Measurements from ENCODE around the gene ABHD16B. TPM values are rescaled to one million over a fixed set of nuclear protein-coding genes. Genes with fewer than 3 reads are reported as not detected.
A peak's percentile ranks its signal among the peaks of the same experiment; 100 is the strongest.

The ABHD16B gene
- total and polyA plus RNA-seq, 4 experiments from 2014 or later = not detected

GRCh38 chr20:63825331-63826118 is 35.8 kb upstream of the ABHD16B start:
- DNase-seq = no peak
- H3K27me3 Mint-ChIP-seq = peaks cover 42 to 43% of the 10 kb centered on the region in 2 donors
- peaks cover 2 to 4% of the 10 kb centered on the region in 2 donors for H3K36me3 Mint-ChIP-seq
- Histone ChIP-seq H3K27me3 (ENCODE audit: insufficient read depth, low read length) (peaks cover 36% of the 10 kb centered on the region), H3K4me1 (ENCODE audit: insufficient read depth, low read length) (peaks cover 10% of the 10 kb centered on the region), H3K36me3 (ENCODE audit: insufficient read depth, low read length) (no peaks in the 10 kb centered on the region), H3K27ac (ENCODE audit: low read depth, low read length) (no peak overlapping the region), H3K9me3 (ENCODE audit: control insufficient read depth in 1 of 2, low read length in 2 of 2) (no peaks in the 10 kb centered on the region), H3K4me3 (ENCODE audit: low read length in 2 of 2) (no peak overlapping the region)
- no peak overlapping the region for H3K4me3 Mint-ChIP-seq
- H3K27ac Mint-ChIP-seq = no peak overlapping the region
- POLR2A ChIA-PET (ENCODE audit: partially characterized antibody) = no interaction called here
- H3K9me3 Mint-ChIP-seq = peaks cover 0 to 3% (median 0%) of the 10 kb centered on the region in 8 donors
- H3K4me1 Mint-ChIP-seq = peaks cover 8 to 11% (median 10%) of the 10 kb centered on the region in 4 donors
- CTCF ChIA-PET (ENCODE audit: partially characterized antibody) = no interaction called here
- intact Hi-C loops (cut with micrococcal nuclease) = no loop called here

GRCh38 chr20:63826753-63827152 is 34.5 kb upstream of the ABHD16B start:
- Mint-ChIP-seq H3K27ac (peak overlapping the region in 1 of 7 donors; percentile 8), H3K27me3 (peaks cover 41 to 42% of the 10 kb centered on the region in 2 donors), H3K9me3 (peaks cover 0 to 3% (median 0%) of the 10 kb centered on the region in 8 donors), H3K4me3 (no peak overlapping the region), H3K36me3 (peaks cover 2 to 4% of the 10 kb centered on the region in 2 donors), H3K4me1 (peaks cover 8 to 11% (median 10%) of the 10 kb centered on the region in 4 donors)
- no peaks in the 10 kb centered on the region for H3K9me3 ChIP-seq (ENCODE audit: control insufficient read depth in 1 of 2, low read length in 2 of 2)
- intact Hi-C loops (cut with micrococcal nuclease) = no loop called here
- no peaks in the 10 kb centered on the region for H3K36me3 ChIP-seq (ENCODE audit: insufficient read depth, low read length)
- ChIA-PET POLR2A (ENCODE audit: partially characterized antibody) (no interaction called here), CTCF (ENCODE audit: partially characterized antibody) (no interaction called here)
- no peak for DNase-seq
- no peak overlapping the region for H3K4me3 ChIP-seq (ENCODE audit: low read length in 2 of 2)
- H3K27me3 ChIP-seq (ENCODE audit: insufficient read depth, low read length) = peaks cover 36% of the 10 kb centered on the region
- H3K4me1 ChIP-seq (ENCODE audit: insufficient read depth, low read length) = peaks cover 10% of the 10 kb centered on the region
- no peak overlapping the region for H3K27ac ChIP-seq (ENCODE audit: low read depth, low read length)

- Histone ChIP-seq H3K27me3 (ENCODE audit: insufficient read depth, low read length) (peaks cover 36% of the 10 kb centered on the region), H3K4me1 (ENCODE audit: insufficient read depth, low read length) (peaks cover 10% of the 10 kb centered on the region), H3K9me3 (ENCODE audit: control insufficient read depth in 1 of 2, low read length in 2 of 2) (no peaks in the 10 kb centered on the region), H3K4me3 (ENCODE audit: low read length in 2 of 2) (no peak overlapping the region), H3K27ac (ENCODE audit: low read depth, low read length) (no peak overlapping the region), H3K36me3 (ENCODE audit: insufficient read depth, low read length) (no peaks in the 10 kb centered on the region)
- Mint-ChIP-seq H3K9me3 (peaks cover 0 to 3% (median 0%) of the 10 kb centered on the region in 8 donors), H3K4me1 (peaks cover 8 to 11% (median 10%) of the 10 kb centered on the region in 4 donors), H3K4me3 (peak overlapping the region in 1 of 8 donors; percentile 26), H3K27ac (no peak overlapping the region), H3K27me3 (peaks cover 38% of the 10 kb centered on the region in 2 donors), H3K36me3 (peaks cover 2 to 4% of the 10 kb centered on the region in 2 donors)
- DNase-seq = no peak
- ChIA-PET CTCF (ENCODE audit: partially characterized antibody) (no interaction called here), POLR2A (ENCODE audit: partially characterized antibody) (no interaction called here)
- intact Hi-C loops (cut with micrococcal nuclease) = no loop called here
Measured at GRCh38 chr20:63828124-63828523, 33.2 kb upstream of the ABHD16B start.

GRCh38 chr20:63828545-63828944 is 32.8 kb upstream of the ABHD16B start:
- Histone ChIP-seq H3K27me3 (ENCODE audit: insufficient read depth, low read length) (peaks cover 35% of the 10 kb centered on the region), H3K4me3 (ENCODE audit: low read length in 2 of 2) (no peak overlapping the region), H3K27ac (ENCODE audit: low read depth, low read length) (no peak overlapping the region), H3K9me3 (ENCODE audit: control insufficient read depth in 1 of 2, low read length in 2 of 2) (no peaks in the 10 kb centered on the region), H3K36me3 (ENCODE audit: insufficient read depth, low read length) (no peaks in the 10 kb centered on the region), H3K4me1 (ENCODE audit: insufficient read depth, low read length) (peaks cover 10% of the 10 kb centered on the region)
- intact Hi-C loops (cut with micrococcal nuclease) = no loop called here
- peak overlapping the region in 1 of 8 donors; percentile 31 for H3K4me3 Mint-ChIP-seq
- H3K36me3 Mint-ChIP-seq = peaks cover 2 to 4% of the 10 kb centered on the region in 2 donors
- ChIA-PET CTCF (ENCODE audit: partially characterized antibody) (no interaction called here), POLR2A (ENCODE audit: partially characterized antibody) (no interaction called here)
- H3K9me3 Mint-ChIP-seq = peaks cover 0 to 3% (median 0%) of the 10 kb centered on the region in 8 donors
- no peak overlapping the region for H3K27ac Mint-ChIP-seq
- peaks cover 8 to 11% (median 10%) of the 10 kb centered on the region in 4 donors for H3K4me1 Mint-ChIP-seq
- H3K27me3 Mint-ChIP-seq = peaks cover 37 to 39% of the 10 kb centered on the region in 2 donors
- no peak for DNase-seq

DNA sequence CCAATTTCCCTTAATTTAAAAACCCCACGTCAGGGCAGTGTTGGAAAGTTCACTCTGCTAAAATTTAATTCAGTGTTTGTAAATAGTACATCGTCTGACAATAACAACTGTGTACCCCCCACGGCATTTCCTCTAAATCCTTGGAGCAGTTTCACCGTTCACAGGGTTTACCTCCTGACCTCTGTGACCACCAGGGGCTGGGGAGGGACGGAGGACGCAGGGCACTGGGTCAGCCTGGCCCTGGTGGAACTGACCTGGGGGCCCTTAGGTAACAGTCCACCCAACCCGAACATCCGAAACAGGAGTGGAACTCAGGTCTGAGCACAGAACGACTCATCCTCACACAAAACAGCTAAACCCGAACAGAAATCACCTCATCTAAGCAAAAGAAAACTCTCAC is 32.3 kb upstream of the ABHD16B start:
- ChIA-PET CTCF (ENCODE audit: partially characterized antibody) (no interaction called here), POLR2A (ENCODE audit: partially characterized antibody) (no interaction called here)
- Histone ChIP-seq H3K4me3 (ENCODE audit: low read length in 2 of 2) (no peak overlapping the region), H3K36me3 (ENCODE audit: insufficient read depth, low read length) (no peaks in the 10 kb centered on the region), H3K9me3 (ENCODE audit: control insufficient read depth in 1 of 2, low read length in 2 of 2) (no peaks in the 10 kb centered on the region), H3K27me3 (ENCODE audit: insufficient read depth, low read length) (peaks cover 31% of the 10 kb centered on the region), H3K4me1 (ENCODE audit: insufficient read depth, low read length) (peaks cover 10% of the 10 kb centered on the region), H3K27ac (ENCODE audit: low read depth, low read length) (no peak overlapping the region)
- Mint-ChIP-seq H3K4me1 (peaks cover 8 to 11% (median 10%) of the 10 kb centered on the region in 4 donors), H3K27ac (no peak overlapping the region), H3K36me3 (peaks cover 2 to 4% of the 10 kb centered on the region in 2 donors), H3K4me3 (peak overlapping the region in 3 of 8 donors; percentile 31 to 93 (median 86)), H3K9me3 (peaks cover 0 to 3% (median 0%) of the 10 kb centered on the region in 8 donors), H3K27me3 (peaks cover 34 to 36% of the 10 kb centered on the region in 2 donors)
- no peak for DNase-seq
- intact Hi-C loops (cut with micrococcal nuclease) = no loop called here

DNA sequence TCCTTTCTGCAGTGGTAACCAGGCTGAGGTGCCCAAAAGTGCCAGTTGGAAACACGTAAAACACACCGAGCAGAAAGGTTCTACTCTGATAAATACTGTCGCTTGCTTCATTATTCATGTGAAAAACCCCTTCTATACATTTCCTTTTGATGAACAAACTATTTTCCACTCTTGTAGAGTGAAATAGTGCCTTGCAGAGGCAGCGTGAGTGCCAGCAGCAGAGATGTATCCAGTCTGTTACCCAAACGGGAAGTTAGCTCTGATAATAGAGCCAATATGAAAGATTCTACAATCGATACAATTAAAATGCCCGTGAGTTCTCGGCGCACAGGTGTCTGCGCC is 31.7 kb upstream of the ABHD16B start:
- H3K27me3 Mint-ChIP-seq = peaks cover 34 to 36% of the 10 kb centered on the region in 2 donors
- CTCF ChIA-PET (ENCODE audit: partially characterized antibody) = no interaction called here

DNA sequence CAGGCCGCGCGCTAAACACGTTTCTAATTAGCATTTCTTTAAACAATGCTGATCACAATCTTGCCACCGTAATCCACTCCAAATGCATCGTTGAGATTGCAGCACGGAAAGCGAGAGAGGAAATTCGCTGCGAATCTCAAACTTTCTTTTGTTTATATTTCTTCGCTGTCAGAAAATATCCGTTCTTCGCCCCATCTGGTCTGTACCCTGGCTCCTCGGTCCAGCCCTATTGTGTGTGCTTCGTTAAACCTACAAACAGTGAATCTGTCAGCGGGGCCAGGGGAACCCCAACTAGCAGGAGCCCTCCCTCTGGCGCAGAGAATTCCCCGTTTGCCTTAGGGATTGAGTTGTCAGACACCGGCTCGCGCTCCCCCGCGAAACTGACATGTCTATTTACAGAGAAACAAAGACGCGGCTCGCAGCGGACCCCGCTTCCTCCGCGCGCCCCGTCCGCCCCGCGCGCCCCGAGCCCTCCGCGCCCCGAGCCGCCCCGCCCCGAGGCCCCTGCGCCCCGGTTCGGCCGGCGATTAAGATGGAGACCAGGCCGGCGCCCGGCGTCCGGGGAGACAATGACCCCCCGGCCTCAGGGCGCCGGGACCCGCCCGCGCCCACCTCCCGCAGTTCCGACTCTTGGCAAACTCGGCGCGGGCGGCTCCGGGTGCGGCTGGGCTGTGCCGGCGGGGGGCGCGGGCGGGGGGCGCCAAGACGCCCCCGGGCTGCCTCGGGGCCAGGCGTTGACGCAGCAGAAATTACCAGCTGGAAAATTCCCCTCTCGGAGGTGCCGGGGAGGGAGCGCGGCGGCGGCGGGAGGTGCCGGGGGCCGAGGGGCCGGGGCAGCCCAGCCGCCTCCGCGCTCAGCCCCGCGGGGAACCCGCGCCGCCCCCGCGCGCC is 31.1 kb upstream of the ABHD16B start:
- Mint-ChIP-seq H3K4me1 (peaks cover 8 to 11% (median 10%) of the 10 kb centered on the region in 4 donors), H3K36me3 (peaks cover 2 to 4% of the 10 kb centered on the region in 2 donors), H3K4me3 (peak overlapping the region; percentile 84 to 93 (median 90)), H3K9me3 (peaks cover 0 to 3% (median 0%) of the 10 kb centered on the region in 8 donors), H3K27ac (peak overlapping the region in 3 of 7 donors; percentile 1 to 67 (median 63)), H3K27me3 (peaks cover 34 to 36% of the 10 kb centered on the region in 2 donors)
- Histone ChIP-seq H3K27ac (ENCODE audit: low read depth, low read length) (no peak overlapping the region), H3K4me3 (ENCODE audit: low read length in 2 of 2) (peak overlapping the region in 1 of 2 donors; percentile 57), H3K27me3 (ENCODE audit: insufficient read depth, low read length) (peaks cover 31% of the 10 kb centered on the region), H3K36me3 (ENCODE audit: insufficient read depth, low read length) (no peaks in the 10 kb centered on the region), H3K9me3 (ENCODE audit: control insufficient read depth in 1 of 2, low read length in 2 of 2) (no peaks in the 10 kb centered on the region), H3K4me1 (ENCODE audit: insufficient read depth, low read length) (peaks cover 10% of the 10 kb centered on the region)
- CTCF ChIA-PET (ENCODE audit: partially characterized antibody) = no interaction called here
- DNase-seq = peak in 3 of 5 donors; percentile 7 to 27 (median 13)
- intact Hi-C loops (cut with micrococcal nuclease) = no loop called here
- POLR2A ChIA-PET (ENCODE audit: partially characterized antibody) = no interaction called here

More for the DNA sequence above, 31.7 kb upstream of the ABHD16B start:
- Histone ChIP-seq H3K4me3 (ENCODE audit: low read length in 2 of 2) (peak overlapping the region in 1 of 2 donors; percentile 57), H3K36me3 (ENCODE audit: insufficient read depth, low read length) (no peaks in the 10 kb centered on the region), H3K27me3 (ENCODE audit: insufficient read depth, low read length) (peaks cover 31% of the 10 kb centered on the region), H3K9me3 (ENCODE audit: control insufficient read depth in 1 of 2, low read length in 2 of 2) (no peaks in the 10 kb centered on the region), H3K4me1 (ENCODE audit: insufficient read depth, low read length) (peaks cover 10% of the 10 kb centered on the region), H3K27ac (ENCODE audit: low read depth, low read length) (no peak overlapping the region)
- Mint-ChIP-seq H3K9me3 (peaks cover 0 to 3% (median 0%) of the 10 kb centered on the region in 8 donors), H3K36me3 (peaks cover 2 to 4% of the 10 kb centered on the region in 2 donors), H3K27ac (peak overlapping the region in 3 of 7 donors; percentile 1 to 67 (median 63)), H3K4me1 (peaks cover 8 to 11% (median 10%) of the 10 kb centered on the region in 4 donors), H3K4me3 (peak overlapping the region; percentile 84 to 93 (median 90))
- intact Hi-C loops (cut with micrococcal nuclease) = no loop called here
- POLR2A ChIA-PET (ENCODE audit: partially characterized antibody) = no interaction called here
- no peak for DNase-seq
